Activated T-cell treated with anti-CD3 and anti-CD28 coated beads for 48 hours (primary cell): ENCODE results near the gene UNK.
"Not testable (repeated sequence)": the region's sequence is repeated elsewhere in the genome, so short reads cannot be mapped to it uniquely, and the experiment has no call there.

Experiments
- DNase-seq: peaks from one replicate; pipeline ENCODE4 v3.0.0-alpha.2; 2020; ENCODE audit warnings: low read depth

Gene UNK

GRCh38 chr17:75799402-75799801 lies 14.8 kb downstream of the UNK start:
- DNase-seq: no peak

- DNase-seq: no peak
These were observed 19.3 kb downstream of the UNK start for GRCh38 chr17:75803883-75804282.

DNA sequence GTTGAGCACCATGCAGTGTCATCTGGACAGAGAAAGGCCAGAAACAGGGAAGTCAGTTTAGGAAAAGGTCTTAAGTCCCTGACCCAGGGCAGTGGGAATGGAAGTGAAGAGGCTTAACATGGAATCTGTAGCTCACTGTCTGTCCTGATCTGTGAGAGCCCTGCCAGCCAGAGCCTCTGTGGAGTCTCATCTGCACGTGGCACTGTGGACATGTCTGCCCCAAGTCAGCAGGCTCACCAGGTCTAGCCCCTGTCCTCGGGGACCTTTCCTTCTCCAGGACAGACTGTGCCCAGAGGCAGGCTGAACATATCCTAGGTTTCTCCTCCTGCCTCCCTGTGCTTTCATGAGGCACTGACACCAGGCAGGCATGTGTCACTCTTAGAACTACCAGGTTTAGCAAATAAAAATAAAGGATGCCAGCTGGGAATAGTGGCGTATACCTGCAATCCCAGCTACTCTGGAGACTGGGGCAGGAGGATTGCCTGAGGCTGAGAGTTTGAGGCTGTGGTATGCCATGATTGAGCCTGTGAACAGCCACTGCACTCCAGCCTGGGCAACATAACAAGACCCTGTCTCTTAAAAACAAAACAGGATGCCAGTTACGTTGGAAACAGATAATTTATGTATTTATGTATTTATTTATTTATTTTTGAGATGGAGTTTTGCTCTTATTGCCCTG lies 22.4 kb downstream of the UNK start:
- no peak for DNase-seq

DNA sequence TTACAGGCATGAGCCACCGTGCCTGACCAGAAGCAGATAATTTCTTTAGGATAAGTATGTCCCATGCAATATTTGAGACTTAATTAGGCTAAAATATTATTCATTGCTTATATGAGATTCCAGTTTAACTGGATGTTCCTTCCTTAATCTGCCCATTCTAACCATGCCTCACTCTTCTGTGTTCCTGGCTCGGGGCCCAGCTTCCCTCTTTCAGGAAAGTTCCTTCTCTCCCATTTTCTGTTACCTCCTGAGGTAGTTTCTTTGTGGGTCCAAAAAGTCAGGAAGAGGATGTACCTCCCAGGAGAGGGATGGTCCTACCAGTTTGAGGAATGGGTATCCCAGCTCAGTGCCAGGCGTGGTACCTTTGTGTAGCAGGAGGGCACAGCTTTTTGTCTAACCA lies 23.3 kb downstream of the UNK start:
- DNase-seq: no peak

- DNase-seq: no peak
These were observed 23.9 kb downstream of the UNK start for GRCh38 chr17:75808549-75808904.

- DNase-seq: no peak
These were observed 24.5 kb downstream of the UNK start for GRCh38 chr17:75808905-75809621.

DNA sequence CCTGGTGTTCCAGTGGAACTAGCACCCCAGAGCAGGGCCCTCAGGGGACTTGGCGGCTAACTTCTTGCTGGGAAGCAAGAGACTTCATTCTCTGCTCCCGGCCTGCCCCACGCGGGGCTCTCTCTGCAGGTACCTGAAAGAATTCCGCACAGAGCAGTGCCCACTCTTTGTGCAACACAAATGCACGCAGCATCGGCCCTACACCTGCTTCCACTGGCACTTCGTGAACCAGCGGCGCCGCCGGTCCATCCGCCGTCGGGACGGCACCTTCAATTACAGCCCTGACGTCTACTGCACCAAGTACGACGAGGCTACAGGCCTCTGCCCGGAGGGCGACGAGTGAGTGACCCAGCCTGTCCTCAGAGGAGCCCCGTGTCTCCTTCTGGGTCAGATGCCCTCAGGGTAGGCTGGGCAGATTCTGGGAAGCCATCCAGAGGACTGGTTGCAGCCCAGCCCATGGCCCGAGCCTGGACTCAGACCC lies 25.1 kb downstream of the UNK start:
- DNase-seq: no peak

DNA sequence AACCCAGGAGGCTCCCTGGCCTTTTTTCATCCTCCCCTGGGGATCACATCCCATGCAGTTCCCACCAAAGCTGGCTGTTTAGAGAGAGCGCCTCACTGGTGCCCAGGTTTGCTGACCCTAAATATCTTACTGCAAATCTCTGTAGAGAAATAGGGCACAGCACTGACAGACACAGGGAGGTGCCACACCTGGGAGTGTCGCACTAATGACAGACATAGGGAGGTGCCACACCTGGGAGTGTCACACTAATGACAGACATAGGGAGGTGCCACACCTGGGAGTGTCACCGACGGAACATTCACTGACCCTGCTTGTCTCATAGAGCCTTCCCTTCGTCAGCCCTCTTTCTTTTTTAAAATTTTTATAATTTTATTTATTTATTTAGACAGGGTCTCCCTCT lies 25.6 kb downstream of the UNK start:
- no peak for DNase-seq

- DNase-seq: not testable (repeated sequence)
These were observed 26.1 kb downstream of the UNK start for GRCh38 chr17:75810756-75811155.

DNA sequence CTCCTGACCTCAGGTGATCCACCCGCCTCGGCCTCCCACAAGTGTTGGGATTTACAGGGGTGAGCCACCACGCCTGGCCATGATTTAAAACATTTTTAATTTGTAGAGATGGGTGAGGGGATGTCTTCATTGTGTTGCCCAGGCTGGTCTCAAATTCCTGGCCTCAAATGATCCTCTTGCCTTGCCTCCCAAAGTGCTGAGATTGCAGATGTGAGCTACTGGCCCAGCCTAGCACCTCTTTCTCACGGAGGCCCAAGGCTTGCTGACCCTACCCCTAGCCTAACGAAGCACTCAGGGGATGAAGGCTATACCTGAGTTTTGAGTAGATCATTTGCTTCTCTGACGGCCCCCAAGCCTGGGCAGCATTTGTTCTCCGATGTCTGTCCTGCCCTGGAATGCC lies 26.6 kb downstream of the UNK start:
- DNase-seq: no peak

GRCh38 chr17:75812096-75813013 lies 27.7 kb downstream of the UNK start:
- no peak for DNase-seq

GRCh38 chr17:75813081-75814020 lies 28.7 kb downstream of the UNK start:
- DNase-seq: no peak

DNA sequence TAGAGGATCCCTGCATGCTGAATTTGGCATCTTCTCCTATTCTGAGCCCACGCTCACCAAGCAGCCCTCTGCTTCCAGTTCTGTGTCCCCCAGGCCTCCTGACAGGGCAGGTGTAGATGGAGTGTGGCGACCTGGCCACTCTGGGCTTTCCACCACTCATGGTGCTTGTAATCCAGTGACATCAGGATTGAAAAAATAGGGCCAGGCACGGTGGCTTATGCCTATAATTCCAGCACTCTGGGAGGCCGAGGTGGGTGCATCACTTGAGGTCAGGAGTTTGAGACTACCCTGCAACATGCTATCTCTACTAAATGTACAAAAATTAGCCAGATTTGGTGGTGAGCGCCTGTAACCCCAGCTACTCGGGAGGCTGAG lies 29.4 kb downstream of the UNK start:
- DNase-seq: no peak

GRCh38 chr17:75814900-75815373 lies 30.3 kb downstream of the UNK start:
- no peak for DNase-seq

- DNase-seq: no peak
These were observed 30.8 kb downstream of the UNK start for GRCh38 chr17:75815399-75815798.

GRCh38 chr17:75816693-75817092 lies 32.1 kb downstream of the UNK start:
- no peak for DNase-seq

DNA sequence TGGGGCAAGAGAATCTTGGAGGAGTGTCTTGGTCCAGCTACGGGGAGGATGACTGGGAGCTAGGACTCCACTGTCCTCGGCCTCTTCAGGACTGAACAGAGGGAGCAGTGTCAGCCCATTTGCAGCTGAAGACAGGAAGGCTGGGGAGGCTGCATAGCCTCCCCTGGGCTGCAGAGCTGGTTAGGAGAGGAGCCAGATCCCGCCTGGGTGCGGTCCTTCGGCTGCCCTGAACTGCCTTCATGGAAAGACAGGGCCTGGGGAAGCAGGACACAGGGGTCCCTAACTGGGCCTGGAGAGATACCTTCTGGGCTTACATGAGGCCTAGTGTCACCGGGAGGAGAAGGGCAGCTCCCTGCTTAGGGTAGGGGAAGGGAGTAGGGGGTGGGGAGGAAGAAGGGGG lies 33.0 kb downstream of the UNK start:
- DNase-seq: no peak

DNA sequence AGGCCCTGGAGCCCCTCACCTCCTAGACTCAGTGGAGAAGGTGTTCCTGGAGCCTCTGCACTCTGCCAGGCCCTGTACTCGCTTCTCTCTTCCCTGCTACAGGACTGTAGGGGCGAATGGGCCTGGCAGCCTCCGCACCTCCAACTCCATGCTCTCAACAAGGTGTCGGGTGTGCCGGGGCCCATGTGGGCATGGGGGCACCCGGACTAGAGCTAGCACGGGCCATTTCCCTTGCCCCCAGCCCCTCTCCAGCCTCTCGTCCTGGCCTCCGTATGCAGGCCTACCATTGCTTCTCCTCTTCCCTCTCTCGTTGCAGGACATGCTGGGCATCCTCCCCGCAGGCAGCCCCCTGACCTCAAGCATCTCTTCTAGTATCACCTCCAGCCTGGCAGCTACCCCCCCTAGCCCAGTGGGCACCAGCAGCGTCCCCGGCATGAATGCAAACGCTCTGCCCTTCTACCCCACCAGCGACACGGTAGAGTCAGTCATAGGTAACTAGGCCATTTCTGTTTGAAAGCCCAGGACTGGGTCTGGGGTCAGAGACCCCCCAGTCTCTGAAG lies 33.8 kb downstream of the UNK start:
- DNase-seq: no peak

DNA sequence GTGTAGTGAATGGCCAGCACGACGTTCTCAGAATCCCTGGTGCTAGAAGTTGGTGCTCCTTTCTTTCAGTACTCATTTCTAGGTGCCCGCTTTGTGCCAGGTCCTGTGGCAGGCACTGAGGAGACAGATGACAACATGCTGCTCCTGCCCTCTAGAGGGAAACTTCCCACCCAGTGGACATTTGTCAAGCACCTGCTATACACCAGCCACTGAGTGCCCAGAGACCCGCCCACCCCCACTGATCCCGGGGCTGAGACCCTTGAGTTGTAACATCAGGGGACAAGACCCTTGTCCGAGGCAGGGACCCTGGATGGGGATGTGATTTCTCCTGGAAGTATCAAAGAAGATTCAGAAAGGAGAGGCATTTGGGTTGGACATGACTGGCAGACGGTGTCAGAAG lies 34.5 kb downstream of the UNK start:
- DNase-seq: no peak

DNA sequence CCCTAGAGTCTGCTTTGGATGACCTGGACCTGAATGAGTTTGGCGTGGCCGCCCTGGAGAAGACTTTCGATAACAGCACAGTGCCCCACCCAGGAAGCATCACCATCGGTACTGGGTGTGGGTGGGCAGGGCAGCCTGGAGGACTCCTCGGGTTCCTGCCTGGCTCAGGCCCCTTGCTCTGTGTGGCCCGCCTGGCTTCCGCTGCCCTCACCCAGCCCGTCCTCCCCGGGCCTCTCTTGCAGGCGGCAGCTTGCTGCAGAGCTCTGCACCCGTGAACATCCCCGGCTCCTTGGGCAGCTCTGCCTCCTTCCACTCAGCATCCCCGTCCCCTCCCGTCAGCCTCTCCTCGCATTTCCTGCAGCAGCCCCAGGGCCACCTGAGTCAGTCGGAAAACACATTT lies 35.1 kb downstream of the UNK start:
- no peak for DNase-seq
